T1000 (cell line): ENCODE results near the gene FAM219A.
"Not testable (repeated sequence)": the region's sequence is repeated elsewhere in the genome, so short reads cannot be mapped to it uniquely, and the experiment has no call there.

Source experiments
- DNase-seq: peaks from one replicate; lab custom pipeline; 2025; ENCODE audit warnings: mixed read lengths; lab: John Stamatoyannopoulos, UW

The FAM219A gene

GRCh38 chr9:34376596-34377403 lies 81.6 kb downstream of the FAM219A start, which contains the start of gene MYORG:
Gene MYORG, minus strand, starts transcription at chr9:34376898. Its CDS starts 3,955 bp downstream, at chr9:34372943.
- DNase-seq: peak; percentile 89

DNA sequence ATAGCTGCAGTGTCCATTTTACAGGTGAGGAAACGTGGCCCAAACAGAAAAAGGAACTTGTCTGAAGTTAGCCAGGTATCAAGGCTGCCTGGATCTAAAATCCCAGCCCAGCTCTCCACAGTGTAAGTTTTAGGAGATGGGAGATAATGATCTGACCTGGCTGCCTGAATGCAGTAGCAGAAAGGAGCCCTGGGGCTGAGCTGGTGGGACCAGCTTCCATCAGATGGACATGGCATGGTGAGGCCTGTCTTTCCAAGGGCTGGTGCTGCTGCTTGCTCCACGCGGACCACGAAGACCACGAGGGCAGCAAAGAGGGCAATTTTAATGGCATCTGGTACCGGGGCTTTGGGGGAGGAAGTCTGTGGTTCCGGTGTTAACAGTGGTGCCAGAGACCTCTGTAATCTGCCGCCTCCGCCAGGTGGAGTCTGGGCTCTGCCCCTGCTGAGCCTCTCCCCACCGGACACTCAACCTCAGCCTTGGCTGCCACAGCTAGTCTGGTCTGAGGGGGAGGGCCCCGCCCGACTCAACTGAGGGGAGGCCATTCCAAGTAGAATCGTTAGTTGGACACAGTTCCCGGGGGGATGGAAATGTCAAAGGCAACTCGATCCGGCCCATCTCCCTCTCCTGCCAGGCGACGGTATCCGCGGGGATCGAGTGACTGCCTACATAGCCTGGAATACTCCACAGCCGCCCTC lies 82.3 kb downstream of the FAM219A start:
- DNase-seq: no peak

GRCh38 chr9:34374905-34375552 lies 83.3 kb downstream of the FAM219A start:
- DNase-seq: no peak

- DNase-seq: no peak
Measured at GRCh38 chr9:34374339-34374738, 84.0 kb downstream of the FAM219A start.

DNA sequence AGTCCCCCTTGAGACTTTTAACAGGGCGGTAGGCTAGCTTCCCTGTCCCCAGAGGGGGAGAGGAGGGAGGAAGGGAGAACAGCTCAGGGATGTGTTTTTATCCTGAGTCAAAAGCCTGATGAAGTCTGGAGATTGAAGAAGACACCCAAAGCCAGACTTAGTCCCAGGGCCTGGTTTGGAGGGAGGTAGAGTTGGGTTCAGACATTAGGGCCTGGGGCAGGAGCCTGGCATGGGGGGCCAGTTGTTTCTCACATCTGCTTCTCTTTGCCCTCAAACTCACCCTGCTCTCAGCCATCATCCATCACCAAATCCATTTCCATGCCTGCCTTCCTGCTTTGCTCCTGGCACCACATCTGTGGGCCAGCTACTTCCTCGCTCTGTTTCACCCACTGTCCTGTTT lies 84.6 kb downstream of the FAM219A start:
- DNase-seq: no peak

- no peak for DNase-seq
Measured at GRCh38 chr9:34372467-34373011, 85.8 kb downstream of the FAM219A start.

DNA sequence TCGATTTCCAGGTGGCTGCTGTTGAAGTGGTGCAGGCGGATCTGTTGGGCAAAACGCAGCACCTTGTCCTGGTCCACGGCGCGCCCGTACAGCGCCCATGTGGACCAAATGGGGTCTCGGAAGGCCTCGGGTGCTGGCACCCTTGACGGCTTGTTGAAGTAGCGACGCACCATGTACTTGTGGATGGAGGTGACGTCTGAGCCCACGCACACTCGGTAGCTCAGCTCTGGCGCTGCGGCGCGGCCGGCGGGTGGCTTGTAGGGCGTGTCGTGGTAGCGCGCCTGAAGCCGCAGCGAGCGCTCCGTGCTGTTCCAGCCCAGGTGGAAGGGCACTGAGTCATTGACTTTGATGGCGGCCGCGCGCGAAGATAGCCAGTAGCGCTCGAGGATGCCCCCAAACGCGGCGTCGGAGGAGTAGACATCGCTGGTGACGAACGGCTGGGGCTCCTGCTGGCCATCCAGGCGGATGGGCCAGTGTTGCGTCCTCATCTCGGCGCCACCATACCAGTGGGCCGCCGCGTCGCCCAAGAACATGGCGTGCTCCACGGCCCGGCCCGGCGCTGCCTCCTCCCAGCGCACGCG lies 86.4 kb downstream of the FAM219A start:
- DNase-seq: no peak

DNA sequence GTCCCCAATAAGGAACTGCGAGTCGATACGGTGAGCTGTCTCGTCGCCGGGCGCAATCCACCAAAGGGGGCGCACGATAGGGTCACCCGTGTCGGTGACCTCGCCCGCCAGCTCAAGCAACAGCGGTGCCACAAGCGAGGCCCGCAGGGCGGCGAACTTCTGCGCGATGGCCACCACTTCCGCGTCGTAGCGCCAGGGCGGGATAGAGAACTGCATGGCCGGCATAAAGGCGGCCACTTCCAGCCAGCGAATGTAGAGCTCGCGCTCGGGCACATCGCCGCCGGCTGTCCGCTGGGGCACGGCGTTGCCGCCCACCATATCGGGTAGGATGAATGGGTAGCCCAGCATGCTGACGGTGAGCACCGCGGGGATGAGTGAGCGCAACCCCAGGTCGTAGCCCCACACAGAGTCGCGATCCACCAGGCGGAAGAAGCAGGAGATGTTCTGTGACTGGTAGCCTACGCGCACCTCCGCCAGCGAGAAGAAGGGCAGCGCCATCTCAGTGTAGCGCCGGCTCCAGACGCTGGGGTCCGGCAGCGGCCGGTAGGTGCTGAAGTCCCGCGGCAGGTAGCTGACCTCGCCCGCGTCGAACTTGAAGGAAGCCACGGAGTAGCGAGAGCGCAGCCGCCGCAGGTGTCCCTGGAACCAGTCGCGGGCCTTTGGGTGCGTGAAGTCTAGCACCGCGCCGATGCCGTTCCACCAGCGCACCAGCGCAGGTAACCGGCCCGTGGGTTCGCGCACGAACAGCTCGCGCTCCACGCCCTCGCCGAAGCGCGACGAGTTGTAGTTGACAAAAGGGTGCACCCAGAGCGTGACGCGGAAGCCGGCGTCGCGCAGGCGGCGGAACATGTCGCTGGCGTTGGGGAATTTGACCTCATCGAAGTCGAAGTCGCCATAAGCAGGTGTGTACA lies 87.1 kb downstream of the FAM219A start:
- no peak for DNase-seq

DNA sequence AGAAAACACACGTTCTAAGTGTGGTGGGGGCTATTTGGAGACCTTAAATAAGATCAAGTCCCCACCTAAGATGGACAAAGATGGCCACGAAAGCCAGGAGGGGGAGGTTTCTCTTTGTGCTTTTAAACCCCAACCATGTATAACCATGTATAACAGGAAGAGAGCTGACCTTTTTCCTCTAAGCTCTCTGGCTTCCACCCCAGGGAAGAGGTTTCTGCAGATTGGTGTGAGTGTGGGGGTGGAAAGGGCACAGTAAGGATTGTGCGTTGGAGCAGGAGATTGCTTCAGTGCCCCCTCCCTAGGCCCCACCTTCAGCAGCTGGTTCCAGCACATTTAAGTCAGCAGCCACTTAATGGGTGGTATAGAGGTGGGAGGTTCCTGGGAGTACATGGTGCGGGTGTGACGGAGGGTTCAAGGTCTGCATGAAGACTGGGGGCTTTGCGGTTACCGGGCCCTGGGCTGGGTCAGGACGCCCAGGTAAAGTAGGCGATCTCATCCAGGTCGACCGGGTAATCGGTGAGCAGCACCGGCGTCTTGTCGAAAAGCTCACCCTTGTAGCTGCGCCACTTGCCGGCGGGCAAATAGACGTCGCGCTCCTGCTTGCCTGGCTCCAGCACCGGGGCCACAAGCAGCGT lies 87.9 kb downstream of the FAM219A start:
- no peak for DNase-seq

- DNase-seq: no peak
Measured at GRCh38 chr9:34369636-34370035, 88.7 kb downstream of the FAM219A start.

DNA sequence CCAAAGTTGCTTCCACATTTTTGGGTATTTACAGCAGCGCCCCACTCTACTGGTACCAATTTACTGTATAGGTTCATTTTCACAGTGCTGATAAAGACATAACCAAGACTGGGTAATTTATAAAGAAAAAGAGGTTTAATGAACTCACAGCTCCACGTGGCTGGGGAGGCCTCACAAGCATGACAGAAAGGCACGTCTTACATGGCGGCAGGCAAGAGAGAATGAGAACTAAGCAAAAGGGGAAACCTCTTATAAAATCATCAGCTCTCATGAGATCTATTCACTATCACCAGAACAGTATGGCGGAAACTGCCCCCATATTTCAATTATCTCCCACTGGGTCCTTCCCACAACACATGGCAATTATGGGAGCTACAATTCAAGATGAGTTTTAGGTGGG lies 89.6 kb downstream of the FAM219A start:
- DNase-seq: not testable (repeated sequence)

DNA sequence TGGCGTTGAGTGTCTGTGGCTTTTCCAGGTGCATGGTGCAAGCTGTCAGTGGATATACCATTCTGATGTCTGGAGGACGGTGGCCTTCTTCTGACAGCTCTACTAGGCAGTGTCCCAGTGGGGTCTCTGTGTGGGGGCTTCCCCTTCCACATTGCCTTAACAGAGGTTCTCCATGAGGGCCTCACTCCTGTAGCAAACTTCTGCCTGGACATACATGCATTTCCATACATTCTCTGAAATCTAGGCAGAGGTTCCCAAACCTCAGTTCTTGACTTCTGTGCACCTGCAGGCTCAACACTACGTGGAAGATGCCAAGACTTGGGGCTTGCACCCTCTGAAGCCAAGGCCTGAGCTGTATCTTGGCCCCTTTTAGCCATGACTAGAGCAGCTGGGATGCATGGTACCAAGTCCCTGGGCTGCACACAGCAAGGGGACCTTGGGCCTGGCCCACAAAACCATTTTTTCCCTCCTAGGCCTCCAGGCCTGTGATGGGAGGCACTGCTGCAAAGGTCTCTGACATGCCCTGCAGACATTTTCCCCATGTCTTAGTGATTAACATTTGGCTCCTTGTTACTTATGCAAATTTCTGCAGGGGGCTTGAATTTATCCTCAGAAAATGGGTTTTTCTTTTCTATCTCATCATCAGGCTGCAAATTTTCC lies 90.5 kb downstream of the FAM219A start:
- not testable (repeated sequence) for DNase-seq

GRCh38 chr9:34366365-34366764 lies 92.0 kb downstream of the FAM219A start:
- no peak for DNase-seq

DNA sequence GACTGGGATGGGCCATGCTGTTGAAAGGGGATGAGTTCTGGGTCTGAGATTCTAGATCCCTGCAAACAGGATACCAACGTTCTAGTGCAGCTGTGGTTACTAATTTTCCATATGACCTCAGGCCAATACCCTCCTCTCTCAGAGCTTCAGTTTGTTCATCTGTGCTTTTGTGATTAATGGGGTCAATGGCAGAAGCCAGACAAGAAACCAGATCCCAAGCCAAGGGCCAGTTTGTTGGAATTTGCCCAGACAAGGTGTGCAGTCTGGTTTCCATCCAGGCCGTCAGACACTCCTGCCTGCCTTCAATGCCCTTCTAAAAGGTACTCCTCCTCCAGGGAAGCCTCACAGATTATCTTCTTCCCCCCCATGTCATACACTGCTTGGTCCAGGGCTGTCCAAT lies 93.1 kb downstream of the FAM219A start:
- no peak for DNase-seq

DNA sequence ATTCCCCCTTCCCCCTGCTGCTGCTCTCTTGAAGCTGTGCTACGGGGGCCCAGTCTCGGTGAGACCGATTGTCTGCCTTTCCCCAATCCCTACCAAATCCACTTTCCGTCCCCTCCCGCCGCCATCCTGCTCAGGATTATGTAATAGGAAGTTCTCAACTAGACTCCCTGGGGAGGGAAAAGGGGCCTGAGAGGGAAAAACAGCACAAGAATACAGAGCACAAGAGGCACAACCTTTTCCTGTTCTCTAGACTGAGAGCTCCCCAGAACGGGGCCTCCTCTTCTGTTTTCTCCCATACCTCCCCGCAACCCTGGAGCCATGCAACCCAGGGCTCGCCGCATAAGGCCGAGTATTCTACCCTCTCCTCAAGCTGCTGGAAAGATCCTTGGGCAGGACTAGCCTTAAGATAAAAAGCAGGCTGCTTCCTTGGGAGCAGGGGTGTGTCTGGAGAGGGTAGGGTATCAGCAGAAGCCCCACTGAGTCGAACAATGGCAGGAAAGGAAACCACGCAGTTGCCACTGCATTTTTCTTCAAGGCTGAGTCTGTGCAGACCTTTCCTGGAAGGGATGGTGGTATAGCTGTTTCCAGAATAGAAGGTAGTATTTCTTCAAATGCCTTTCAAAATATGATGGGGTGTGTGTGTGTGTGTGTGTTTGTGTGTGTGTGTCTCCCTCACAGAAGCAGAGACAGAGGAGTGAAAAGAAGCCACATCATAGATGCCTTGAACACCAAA lies 94.6 kb downstream of the FAM219A start:
- DNase-seq: no peak

DNA sequence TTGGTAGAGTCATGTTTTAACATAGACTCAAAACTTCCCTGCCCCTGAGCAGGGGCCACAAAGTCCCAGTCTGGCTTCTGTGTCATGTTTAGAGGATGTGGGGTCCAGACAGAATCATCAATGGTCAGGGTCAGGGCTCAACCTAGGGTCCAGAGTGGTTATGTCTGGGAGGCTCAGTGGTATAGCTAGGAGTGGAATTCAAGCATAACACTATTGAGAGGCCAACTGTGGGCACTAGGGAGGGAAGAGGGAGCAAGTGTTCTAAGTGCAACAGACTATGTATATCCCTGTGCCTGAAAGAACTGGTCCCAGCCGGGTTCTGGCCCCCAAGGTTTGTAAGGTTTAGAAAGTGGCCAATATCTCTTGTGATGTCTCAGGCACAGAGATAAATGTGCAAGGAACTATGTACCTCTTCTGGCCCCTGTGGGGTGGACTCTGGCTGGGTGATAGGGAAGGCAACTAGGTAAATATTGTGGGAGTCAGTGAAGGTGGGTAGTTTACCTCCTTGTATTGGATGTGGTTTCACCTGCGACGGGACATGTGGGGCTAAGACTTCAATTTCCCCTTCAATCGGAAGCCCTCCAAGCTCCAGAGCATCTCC lies 95.7 kb downstream of the FAM219A start:
- DNase-seq: no peak

- DNase-seq: not testable (repeated sequence)
Measured at GRCh38 chr9:34352957-34353356, 105.4 kb downstream of the FAM219A start.

DNA sequence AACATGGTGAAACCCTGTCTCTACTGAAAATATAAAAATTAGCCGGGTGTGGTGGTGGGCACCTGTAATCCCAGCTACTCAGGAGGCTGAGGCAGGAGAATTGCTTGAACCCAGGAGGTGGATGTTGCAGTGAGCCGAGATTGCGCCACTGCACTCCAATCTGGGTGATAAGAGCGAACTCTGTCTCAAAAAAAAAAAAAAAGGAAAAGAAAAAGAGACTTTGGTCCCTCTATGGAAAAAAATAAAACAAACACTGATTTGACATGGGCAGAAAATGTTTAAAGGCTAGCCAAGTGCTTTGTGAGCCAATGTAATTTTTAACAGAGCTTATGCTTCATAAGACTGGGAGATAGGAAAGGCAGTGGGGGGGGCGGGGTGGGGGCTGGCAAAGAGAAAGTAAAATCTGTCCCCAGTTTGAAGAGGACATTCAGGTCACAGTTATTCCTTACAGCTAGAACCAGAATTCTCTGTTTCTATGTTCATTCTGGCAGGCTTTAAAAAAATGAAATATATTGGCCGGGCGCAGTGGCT lies 106.2 kb downstream of the FAM219A start:
- DNase-seq: not testable (repeated sequence)

GRCh38 chr9:34349324-34349723 lies 109.0 kb downstream of the FAM219A start:
- no peak for DNase-seq
